ENCODE measurements around the gene RNF222.

- TF ChIP-seq CTCF (conservative IDR thresholded peaks at IDR 0.05; ENCODE audit: low read length) (no peak), EZH2phosphoT487 (IDR thresholded peaks at IDR 0.05; ENCODE audit: borderline replicate concordance) (no peak)
Measured at GRCh38 chr17:8375738-8376259, 21.8 kb downstream of the RNF222 start.

Data from Loucy (cell line).